ENCODE results near the gene GABARAP. TPM values are rescaled to one million over a fixed set of nuclear protein-coding genes. Genes with fewer than 3 reads are reported as not detected.

GABARAP gene
- total and polyA plus RNA-seq, 2 of the 13 experiments (the other 11 are each of a cell fraction or from before 2014, with no cell fraction given) = 161 to 310 TPM

GRCh38 chr17:7223375-7223774 is 18.9 kb downstream of the GABARAP start:
- Histone ChIP-seq H3K27ac (ENCODE audit: extremely low read length, insufficient read depth, low read length) (no peak overlapping the region), H3K4me3 (replicated peaks in 1 of 3; ENCODE audit: insufficient read depth in 1 of 3, low read depth in 2 of 3, low read length in 3 of 3) (no peak overlapping the region), H3K4me1 (ENCODE audit: insufficient read depth, low read length) (peaks cover 31% of the 10 kb centered on the region), H3K4me2 (ENCODE audit: low read depth, low read length) (no peak overlapping the region), H3K36me3 (replicated peaks in 1 of 2; ENCODE audit: control insufficient read depth in 1 of 2, insufficient read depth in 2 of 2, low read length in 2 of 2) (peaks cover 20 to 67% of the 10 kb centered on the region in 2 experiments; a peak in 4 of 5 replicates), H3K27me3 (ENCODE audit: control insufficient read depth in 1 of 2, insufficient read depth in 2 of 2, low read length in 2 of 2) (peaks cover 0 to 1% of the 10 kb centered on the region in 2 experiments; a peak in 2 of 5 replicates), H3K79me2 (ENCODE audit: insufficient read depth, low read length) (peaks cover 14% of the 10 kb centered on the region), H3K9me3 (ENCODE audit: low read length) (no peaks in the 10 kb centered on the region), H4K20me1 (ENCODE audit: insufficient read depth, low read length) (peaks cover 10% of the 10 kb centered on the region; the same call in 1 of the 2 replicates), H3K9ac (ENCODE audit: insufficient read depth, low read depth, low read length) (no peak overlapping the region), H2AFZ (ENCODE audit: low read length) (no peak overlapping the region)
- ATAC-seq (no peak), FAIRE-seq (no peak), DNase-seq (ENCODE audit: low spot score) (no peak)
- no TSS peak for BruUV-seq (replicated peaks)
- ChIA-PET POLR2A (interaction anchor here (6.8 kb wide), 1 partner anchor 12 kb away, joined by 140 read pairs; the partner anchor contains the start of genes DVL2 and PHF23), CTCF (ENCODE audit: low intra/inter-chr PET ratio, low total read pairs) (no interaction called here)
- intact Hi-C loops (cut with micrococcal nuclease; ENCODE audit: unreplicated experiment) (no loop called here), in situ Hi-C loops (cut with HindIII; ENCODE audit: extremely low pct_ligation_motif_present, low pct_unique_long_range_greater_than_20kb) (no loop called here)
- 100% methylated on average over 3 of the region's 4 CpGs for WGBS (ENCODE audit: low lambda C conversion rate)
- no peak for TF ChIP-seq CENPBD1 (CRISPR knock-in tag; IDR thresholded peaks at IDR 0.05; ENCODE audit: borderline replicate concordance, low read depth)
- TF ChIP-seq PCBP1 (IDR thresholded peaks at IDR 0.05; ENCODE audit: borderline replicate concordance, low read depth, low read length) = no peak
- TF ChIP-seq SKIL (CRISPR knock-in tag; IDR thresholded peaks at IDR 0.05; ENCODE audit: borderline replicate concordance) = no peak
- TF ChIP-seq SOX6 (IDR thresholded peaks at IDR 0.05) = no peak
- TF ChIP-seq SOX6 (CRISPR knock-in tag; IDR thresholded peaks at IDR 0.05) = no peak
- no peak for TF ChIP-seq ZNF354B (CRISPR knock-in tag; IDR thresholded peaks at IDR 0.05)
- TF ChIP-seq GATAD1 (CRISPR knock-in tag; IDR thresholded peaks at IDR 0.05) = no peak
- no peak for TF ChIP-seq KDM4B (CRISPR knock-in tag; IDR thresholded peaks at IDR 0.05)
- no peak for TF ChIP-seq AHR (CRISPR knock-in tag; IDR thresholded peaks at IDR 0.05)
- no peak for TF ChIP-seq MEF2D (CRISPR knock-in tag; IDR thresholded peaks at IDR 0.05)
- no peak for TF ChIP-seq ZNF574 (CRISPR knock-in tag; IDR thresholded peaks at IDR 0.05)
- no peak for TF ChIP-seq GZF1 (CRISPR knock-in tag; IDR thresholded peaks at IDR 0.05)
- no peak for TF ChIP-seq XBP1 (CRISPR knock-in tag; IDR thresholded peaks at IDR 0.05)
- TF ChIP-seq BRD4 (CRISPR knock-in tag; IDR thresholded peaks at IDR 0.05) = no peak
- TF ChIP-seq ZZZ3 (CRISPR knock-in tag; IDR thresholded peaks at IDR 0.05; ENCODE audit: borderline replicate concordance) = no peak
- no peak for TF ChIP-seq DNMT3B (CRISPR knock-in tag; conservative IDR thresholded peaks at IDR 0.05)
- TF ChIP-seq ZNF503 (CRISPR knock-in tag; IDR thresholded peaks at IDR 0.05) = no peak
